ENCODE results near the gene CNRIP1. TPM values are rescaled to one million over a fixed set of nuclear protein-coding genes. Genes with fewer than 3 reads are reported as not detected.
"Not testable (repeated sequence)": the region's sequence is repeated elsewhere in the genome, so short reads cannot be mapped to it uniquely, and the experiment has no call there.

CNRIP1 gene
- total and polyA plus RNA-seq, 3 experiments from 2014 or later: 0.11 TPM; not detected in 2

GRCh38 chr2:68317971-68318913 is 1.5 kb downstream of the CNRIP1 start:
- Mint-ChIP-seq H3K36me3 (peaks cover 0 to 1% (median 0%) of the 10 kb centered on the region in 3 donors), H3K9me3 (peaks cover 0 to 10% (median 2%) of the 10 kb centered on the region in 5 donors), H3K4me1 (peaks cover 8 to 23% (median 15%) of the 10 kb centered on the region in 3 donors), H3K27ac (no peak overlapping the region), H3K4me3 (peak overlapping the region; percentile 46 to 89 (median 82)), H3K27me3 (peaks cover 35 to 57% of the 10 kb centered on the region in 2 donors)
- Histone ChIP-seq H3K4me3 (ENCODE audit: low read length) (no peak overlapping the region), H3K27me3 (ENCODE audit: insufficient read depth, low read length, poor library complexity, severe bottlenecking) (peaks cover 17% of the 10 kb centered on the region), H3K4me1 (ENCODE audit: insufficient read depth, low read length) (peaks cover 11% of the 10 kb centered on the region), H3K36me3 (ENCODE audit: insufficient read depth, low read length) (no peaks in the 10 kb centered on the region), H3K9me3 (ENCODE audit: low read length) (no peaks in the 10 kb centered on the region), H3K27ac (ENCODE audit: low read depth, low read length) (no peak overlapping the region)
- ChIA-PET CTCF (no interaction called here), POLR2A (no interaction called here)
- no peak for DNase-seq

GRCh38 chr2:68316111-68316510 is 3.6 kb downstream of the CNRIP1 start:
- no peak overlapping the region for H3K27ac Mint-ChIP-seq
- Histone ChIP-seq H3K27me3 (ENCODE audit: insufficient read depth, low read length, poor library complexity, severe bottlenecking) (peaks cover 17% of the 10 kb centered on the region), H3K4me3 (ENCODE audit: low read length) (no peak overlapping the region), H3K9me3 (ENCODE audit: low read length) (no peaks in the 10 kb centered on the region), H3K36me3 (ENCODE audit: insufficient read depth, low read length) (no peaks in the 10 kb centered on the region), H3K27ac (ENCODE audit: low read depth, low read length) (no peak overlapping the region), H3K4me1 (ENCODE audit: insufficient read depth, low read length) (peaks cover 11% of the 10 kb centered on the region)
- no peak overlapping the region for H3K4me3 Mint-ChIP-seq
- no peak for DNase-seq
- peaks cover 0 to 10% (median 2%) of the 10 kb centered on the region in 5 donors for H3K9me3 Mint-ChIP-seq
- H3K27me3 Mint-ChIP-seq: peaks cover 38 to 64% of the 10 kb centered on the region in 2 donors
- ChIA-PET CTCF (no interaction called here), POLR2A (interaction anchor here (0.6 kb wide), 1 partner anchor 19 kb away, joined by 3 read pairs; no protein-coding TSS in a partner anchor)
- peaks cover 8 to 23% (median 15%) of the 10 kb centered on the region in 3 donors for H3K4me1 Mint-ChIP-seq
- peaks cover 0 to 1% (median 0%) of the 10 kb centered on the region in 3 donors for H3K36me3 Mint-ChIP-seq

- H3K36me3 Mint-ChIP-seq: peaks cover 0 to 1% (median 0%) of the 10 kb centered on the region in 3 donors
- H3K4me1 ChIP-seq (ENCODE audit: insufficient read depth, low read length): no peaks in the 10 kb centered on the region
- no peak overlapping the region for H3K27ac Mint-ChIP-seq
- H3K4me1 Mint-ChIP-seq: peaks cover 0 to 4% (median 0%) of the 10 kb centered on the region in 3 donors
- peaks cover 0 to 10% (median 2%) of the 10 kb centered on the region in 5 donors for H3K9me3 Mint-ChIP-seq
- no peak overlapping the region for H3K4me3 Mint-ChIP-seq
- H3K27me3 ChIP-seq (ENCODE audit: insufficient read depth, low read length, poor library complexity, severe bottlenecking): no peaks in the 10 kb centered on the region
- H3K9me3 ChIP-seq (ENCODE audit: low read length): no peaks in the 10 kb centered on the region
- CTCF ChIA-PET: interaction anchor here (1.1 kb wide), 1 partner anchor 130 kb away, joined by 3 read pairs; no protein-coding TSS in a partner anchor
- no peaks in the 10 kb centered on the region for H3K36me3 ChIP-seq (ENCODE audit: insufficient read depth, low read length)
- POLR2A ChIA-PET: no interaction called here
- H3K4me3 ChIP-seq (ENCODE audit: low read length): no peak overlapping the region
- H3K27ac ChIP-seq (ENCODE audit: low read depth, low read length): no peak overlapping the region
- peaks cover 19 to 41% of the 10 kb centered on the region in 2 donors for H3K27me3 Mint-ChIP-seq
- DNase-seq: no peak
These were observed 8.7 kb downstream of the CNRIP1 start for GRCh38 chr2:68311033-68311432.

GRCh38 chr2:68309426-68309825 is 10.3 kb downstream of the CNRIP1 start:
- CTCF ChIA-PET: interaction anchor here (1.2 kb wide), 1 partner anchor 19 kb away, joined by 3 read pairs; no protein-coding TSS in a partner anchor
- peaks cover 19 to 34% of the 10 kb centered on the region in 2 donors for H3K27me3 Mint-ChIP-seq
- no peak overlapping the region for H3K4me3 ChIP-seq (ENCODE audit: low read length)

GRCh38 chr2:68303902-68304272 is 15.9 kb downstream of the CNRIP1 start:
- H3K27ac ChIP-seq (ENCODE audit: low read depth, low read length); H3K36me3 ChIP-seq (ENCODE audit: insufficient read depth, low read length); H3K27ac Mint-ChIP-seq; H3K36me3 Mint-ChIP-seq; POLR2A ChIA-PET; H3K4me1 Mint-ChIP-seq; H3K4me3 ChIP-seq (ENCODE audit: low read length); H3K9me3 Mint-ChIP-seq; H3K27me3 ChIP-seq (ENCODE audit: insufficient read depth, low read length, poor library complexity, severe bottlenecking); H3K4me1 ChIP-seq (ENCODE audit: insufficient read depth, low read length); H3K4me3 Mint-ChIP-seq; H3K9me3 ChIP-seq (ENCODE audit: low read length); DNase-seq: not testable (repeated sequence)
- CTCF ChIA-PET: interaction anchor here (0.7 to 2.9 kb wide), 4 partner anchors 12 to 184 kb away, joined by 3 to 6 read pairs (median 4); no protein-coding TSS in a partner anchor
- peaks cover 7 to 13% of the 10 kb centered on the region in 2 donors for H3K27me3 Mint-ChIP-seq

More at GRCh38 chr2:68309426-68309825, 10.3 kb downstream of the CNRIP1 start:
- peaks cover 0 to 6% (median under 1%) of the 10 kb centered on the region in 5 donors for H3K9me3 Mint-ChIP-seq
- Histone ChIP-seq H3K27me3 (ENCODE audit: insufficient read depth, low read length, poor library complexity, severe bottlenecking) (no peaks in the 10 kb centered on the region), H3K36me3 (ENCODE audit: insufficient read depth, low read length) (no peaks in the 10 kb centered on the region), H3K4me1 (ENCODE audit: insufficient read depth, low read length) (no peaks in the 10 kb centered on the region), H3K9me3 (ENCODE audit: low read length) (no peaks in the 10 kb centered on the region), H3K27ac (ENCODE audit: low read depth, low read length) (no peak overlapping the region)
- peaks cover 0 to under 1% (median 0%) of the 10 kb centered on the region in 3 donors for H3K36me3 Mint-ChIP-seq
- peaks cover 0 to 4% (median 0%) of the 10 kb centered on the region in 3 donors for H3K4me1 Mint-ChIP-seq
- POLR2A ChIA-PET: no interaction called here
- no peak overlapping the region for H3K4me3 Mint-ChIP-seq
- H3K27ac Mint-ChIP-seq: no peak overlapping the region
- DNase-seq: no peak

- POLR2A ChIA-PET: no interaction called here
- Mint-ChIP-seq H3K27me3 (peaks cover 7 to 13% of the 10 kb centered on the region in 2 donors), H3K4me1 (no peaks in the 10 kb centered on the region)
These were observed 16.5 kb downstream of the CNRIP1 start for GRCh38 chr2:68303033-68303901.

GRCh38 chr2:68302281-68302875 is 17.4 kb downstream of the CNRIP1 start:
- Histone ChIP-seq H3K4me1 (ENCODE audit: insufficient read depth, low read length) (no peaks in the 10 kb centered on the region), H3K36me3 (ENCODE audit: insufficient read depth, low read length) (no peaks in the 10 kb centered on the region), H3K27me3 (ENCODE audit: insufficient read depth, low read length, poor library complexity, severe bottlenecking) (no peaks in the 10 kb centered on the region), H3K4me3 (ENCODE audit: low read length) (no peak overlapping the region), H3K9me3 (ENCODE audit: low read length) (no peaks in the 10 kb centered on the region), H3K27ac (ENCODE audit: low read depth, low read length) (no peak overlapping the region)
- CTCF ChIA-PET: interaction anchor here (2.9 kb wide), 1 partner anchor 180 kb away, joined by 6 read pairs; no protein-coding TSS in a partner anchor
- POLR2A ChIA-PET: no interaction called here
- peaks cover 6 to 7% of the 10 kb centered on the region in 2 donors for H3K27me3 Mint-ChIP-seq
- H3K27ac Mint-ChIP-seq: no peak overlapping the region
- no peak overlapping the region for H3K4me3 Mint-ChIP-seq
- no peaks in the 10 kb centered on the region for H3K4me1 Mint-ChIP-seq
- H3K9me3 Mint-ChIP-seq: no peaks in the 10 kb centered on the region
- DNase-seq: no peak
- no peaks in the 10 kb centered on the region for H3K36me3 Mint-ChIP-seq

More at GRCh38 chr2:68303033-68303901, 16.5 kb downstream of the CNRIP1 start:
- H3K27ac ChIP-seq (ENCODE audit: low read depth, low read length): no peak overlapping the region
- H3K4me3 ChIP-seq (ENCODE audit: low read length): no peak overlapping the region
- CTCF ChIA-PET: interaction anchor here (1.2 to 2.9 kb wide), 2 partner anchors 11 to 181 kb away, joined by 5 to 6 read pairs; no protein-coding TSS in a partner anchor
- H3K27ac Mint-ChIP-seq: no peak overlapping the region
- no peak for DNase-seq
- no peaks in the 10 kb centered on the region for H3K4me1 ChIP-seq (ENCODE audit: insufficient read depth, low read length)
- no peaks in the 10 kb centered on the region for H3K9me3 Mint-ChIP-seq
- no peaks in the 10 kb centered on the region for H3K27me3 ChIP-seq (ENCODE audit: insufficient read depth, low read length, poor library complexity, severe bottlenecking)
- H3K36me3 ChIP-seq (ENCODE audit: insufficient read depth, low read length): no peaks in the 10 kb centered on the region
- no peaks in the 10 kb centered on the region for H3K36me3 Mint-ChIP-seq
- H3K9me3 ChIP-seq (ENCODE audit: low read length): no peaks in the 10 kb centered on the region
- H3K4me3 Mint-ChIP-seq: no peak overlapping the region
